Hematopoietic multipotent progenitor cell treated with erythropoietin and hydrocortisone succinate and interleukin-3 and kit ligand, for 6 days (in vitro differentiated cells): Measurements from ENCODE around the gene TPBGL.

Experiments
- DNase-seq: peaks from one replicate; pipeline ENCODE4 v3.0.0-alpha.2; 2015

Gene TPBGL

GRCh38 chr11:75240311-75241035, at the start of gene TPBGL:
TSS of gene TPBGL (plus strand) at chr11:75240774. CDS start at chr11:75241050, 276 bp downstream.
- DNase-seq: no peak

- DNase-seq: no peak
Observed at GRCh38 chr11:75191330-75191717, 49.2 kb upstream of the TPBGL start.

GRCh38 chr11:75193271-75193670, 47.3 kb upstream of the TPBGL start:
- DNase-seq: no peak

- no peak for DNase-seq
Observed at GRCh38 chr11:75193711-75194110, 46.9 kb upstream of the TPBGL start.

- DNase-seq: no peak
Observed at GRCh38 chr11:75194147-75194546, 46.4 kb upstream of the TPBGL start.

GRCh38 chr11:75195167-75195962, 45.2 kb upstream of the TPBGL start:
- DNase-seq: no peak

GRCh38 chr11:75196426-75196825, 44.1 kb upstream of the TPBGL start:
- no peak for DNase-seq

GRCh38 chr11:75197512-75198277, 42.9 kb upstream of the TPBGL start:
- no peak for DNase-seq

GRCh38 chr11:75198278-75198973, 42.1 kb upstream of the TPBGL start:
- DNase-seq: no peak

GRCh38 chr11:75199412-75199955, 41.1 kb upstream of the TPBGL start:
- no peak for DNase-seq

- DNase-seq: no peak
Observed at GRCh38 chr11:75200051-75200450, 40.5 kb upstream of the TPBGL start.

- no peak for DNase-seq
Observed at GRCh38 chr11:75200531-75200930, 40.0 kb upstream of the TPBGL start.

GRCh38 chr11:75201771-75202170, 38.8 kb upstream of the TPBGL start:
- no peak for DNase-seq

- no peak for DNase-seq
Observed at GRCh38 chr11:75202195-75202594, 38.4 kb upstream of the TPBGL start.

- no peak for DNase-seq
Observed at GRCh38 chr11:75203138-75203537, 37.4 kb upstream of the TPBGL start.

- DNase-seq: no peak
Observed at GRCh38 chr11:75203641-75204011, 36.9 kb upstream of the TPBGL start.

- no peak for DNase-seq
Observed at GRCh38 chr11:75204012-75204674, 36.4 kb upstream of the TPBGL start.

- peak; percentile 91 for DNase-seq
Observed at GRCh38 chr11:75204685-75205563, 35.6 kb upstream of the TPBGL start.

- no peak for DNase-seq
Observed at GRCh38 chr11:75205564-75206020, 35.0 kb upstream of the TPBGL start.

GRCh38 chr11:75208446-75208845, 32.1 kb upstream of the TPBGL start:
- peak; percentile 44 for DNase-seq

GRCh38 chr11:75212411-75212810, 28.2 kb upstream of the TPBGL start:
- no peak for DNase-seq
